SU-DHL-6 (cell line): ENCODE measurements around the gene TXNRD2.

Experiments used
- CTCF ChIP-seq: fragments of 200-600 bp; sonication (generic); IDR thresholded peaks from one replicate; pipeline ENCODE4 v1.5.1; 2017; ENCODE audit warnings: antibody characterized with exemption, mild to moderate bottlenecking, low read length, moderate library complexity; ENCODE audit not compliant: insufficient read depth, poor library complexity, severe bottlenecking
- EZH2phosphoT487 ChIP-seq: fragments of 200-600 bp; sonication (generic), shearing (Covaris generic); conservative IDR thresholded peaks from 2 replicates; pipeline ENCODE4 v1.6.1; 2018; ENCODE audit warnings: mild to moderate bottlenecking, antibody characterized with exemption, low read length, moderate library complexity, mixed read lengths

GRCh38 chr22:19873960-19874306, 67.7 kb downstream of the TXNRD2 start:
- TF ChIP-seq CTCF, result no peak
- TF ChIP-seq EZH2phosphoT487, result no peak
